Lung (tissue), 12 donors: Measurements from ENCODE around the gene TPM3. TPM values are rescaled to one million over a fixed set of nuclear protein-coding genes. Genes with fewer than 3 reads are reported as not detected.
A peak's percentile ranks its signal among the peaks of the same experiment; 100 is the strongest.

ENCODE experiments used
- ATAC-seq: fragments of 200-7000 bp; cut with Tn5 transposase; one replicate; pipeline ENCODE4 v1.9.1; 2020; ENCODE audit warnings: moderate number of reproducible peaks; ENCODE audit not compliant: insufficient read depth, low FRiP score
- DNase-seq, 3 donors: peaks; one replicate each; pipeline ENCODE4 v3.0.0-alpha.2; 2013 to 2017
- H3K27ac ChIP-seq, 2 donors: one replicate each; pipeline ENCODE4 v1.5.1; 2013; ENCODE audit warnings: mild to moderate bottlenecking in 2 of 2, moderate library complexity in 2 of 2, control low read depth in 1 of 2, inconsistent platforms in 1 of 2, low read depth in 1 of 2, low read length in 1 of 2
- H3K27me3 ChIP-seq, 3 donors: one replicate each; pipeline ENCODE4 v1.5.1; 2013; ENCODE audit warnings: low read length in 2 of 3; ENCODE audit not compliant: control insufficient read depth in 3 of 3, insufficient read depth in 3 of 3
- H3K36me3 ChIP-seq, 4 donors: one replicate each; pipeline ENCODE4 v1.5.1; 2013; ENCODE audit warnings: low read length in 4 of 4, mild to moderate bottlenecking in 1 of 4, moderate library complexity in 1 of 4; ENCODE audit not compliant: control insufficient read depth in 4 of 4, insufficient read depth in 4 of 4
- H3K4me1 ChIP-seq, 5 donors: one replicate each; pipeline ENCODE4 v1.5.1; 2013; ENCODE audit warnings: low read length in 5 of 5, mild to moderate bottlenecking in 2 of 5, moderate library complexity in 1 of 5; ENCODE audit not compliant: control insufficient read depth in 5 of 5, insufficient read depth in 5 of 5
- H3K4me3 ChIP-seq: one replicate; pipeline ENCODE4 v1.5.1; 2013; ENCODE audit warnings: mild to moderate bottlenecking, control low read depth, moderate library complexity
- H3K9ac ChIP-seq, 2 donors: one replicate each; pipeline ENCODE4 v1.5.1; 2013; ENCODE audit warnings: low read length in 2 of 2, control low read depth in 1 of 2; ENCODE audit not compliant: insufficient read depth in 1 of 2
- H3K9me3 ChIP-seq, 4 donors: one replicate each; pipeline ENCODE4 v1.5.1; 2013; ENCODE audit warnings: low read length in 3 of 4, mild to moderate bottlenecking in 1 of 4, moderate library complexity in 1 of 4; ENCODE audit not compliant: control insufficient read depth in 4 of 4, insufficient read depth in 3 of 4
- CTCF ChIP-seq: IDR thresholded peaks from 2 replicates; pipeline ENCODE4 v1.5.1; 2012; ENCODE audit warnings: mild to moderate bottlenecking; ENCODE audit errors: control extremely low read depth, extremely low read depth
- WGBS, 2 donors: extraction: QIAGEN DNeasy Blood & Tissue Kit; methylation state at CpG; one replicate each; pipeline ENCODE4 v1.1.7; 2013; 5-methylcytosine and 5-hydroxymethylcytosine counted together
- polyA plus RNA-seq, 2 donors: library from polyadenylated mRNA; stranded (reverse); fragments of 200-250 nt; gene quantifications; one replicate each; pipeline ENCODE4 v1.2.1, GENCODE V29; 2013
- total RNA-seq, 2 donors: library from RNA; depleted of rRNA in 1 of 2; stranded (reverse); fragments of >200 nt in 1 of 2; gene quantifications; one replicate each; pipeline ENCODE4 v1.2.1, GENCODE V29; 2014 to 2021
- donor health status: control.
- donor health status: control.
- donor health status: Bipolar disorder and iron deficiency.
- donor health status: healthy.
- donor health status: DM: yes; HTN: yes; CAD: no.

TPM3 gene
- total and polyA plus RNA-seq, 4 donors = 164 to 482 (median 306) TPM

GRCh38 chr1:154221278-154222001, 29.5 kb upstream of the TPM3 start:
- Histone ChIP-seq H3K4me1 (peaks cover 1 to 23% (median 12%) of the 10 kb centered on the region in 5 donors), H3K27me3 (no peaks in the 10 kb centered on the region), H3K4me3 (peak overlapping the region; percentile 99), H3K9me3 (no peaks in the 10 kb centered on the region), H3K9ac (peak overlapping the region; percentile 93 to 95), H3K36me3 (peaks cover 5 to 26% (median 13%) of the 10 kb centered on the region in 4 donors), H3K27ac (peak overlapping the region; percentile 88 to 96)
- DNase-seq = peak; percentile 66 to 81 (median 75)
- ATAC-seq = peak; percentile 49
- WGBS, 2 donors = 0% methylated on average over 24 to 28 of the region's 28 CpGs
- TF ChIP-seq CTCF = no peak

GRCh38 chr1:154220970-154221277, 29.0 kb upstream of the TPM3 start:
- H3K9ac ChIP-seq = peak overlapping the region in 1 of 2 donors; percentile 93
- H3K36me3 ChIP-seq = peaks cover 5 to 24% (median 14%) of the 10 kb centered on the region in 4 donors
- peak overlapping the region; percentile 99 for H3K4me3 ChIP-seq
- H3K4me1 ChIP-seq = peaks cover 1 to 23% (median 12%) of the 10 kb centered on the region in 5 donors
- no peaks in the 10 kb centered on the region for H3K9me3 ChIP-seq
- WGBS, 2 donors = 0% methylated on average over 24 to 33 of the region's 33 CpGs
- peak overlapping the region; percentile 88 to 96 for H3K27ac ChIP-seq
- no peak for DNase-seq
- no peaks in the 10 kb centered on the region for H3K27me3 ChIP-seq
- no peak for ATAC-seq
- no peak for TF ChIP-seq CTCF

GRCh38 chr1:154220071-154220969, 28.4 kb upstream of the TPM3 start, which contains the start of gene UBAP2L:
TSS of gene UBAP2L (plus strand) at chr1:154220955. CDS start at chr1:154225124, 4,169 bp downstream.
- Histone ChIP-seq H3K4me3 (peak within 1 kb of the TSS; percentile 99), H3K36me3 (peaks cover 5 to 21% (median 13%) of the 10 kb centered on the region in 4 donors), H3K27me3 (no peaks in the 10 kb centered on the region), H3K27ac (peak within 1 kb of the TSS; percentile 96 to 97), H3K9me3 (no peaks in the 10 kb centered on the region), H3K4me1 (peaks cover 1 to 23% (median 12%) of the 10 kb centered on the region in 5 donors), H3K9ac (peak within 1 kb of the TSS; percentile 99 to 100)
- DNase-seq (peak; percentile 99 to 100 (median 100)), ATAC-seq (peak; percentile 92)
- no peak for TF ChIP-seq CTCF
- WGBS, 2 donors = 0% methylated on average over 67 to 73 of the region's 73 CpGs
